ENCODE data around the gene ZNF497.

The ZNF497 gene

DNA sequence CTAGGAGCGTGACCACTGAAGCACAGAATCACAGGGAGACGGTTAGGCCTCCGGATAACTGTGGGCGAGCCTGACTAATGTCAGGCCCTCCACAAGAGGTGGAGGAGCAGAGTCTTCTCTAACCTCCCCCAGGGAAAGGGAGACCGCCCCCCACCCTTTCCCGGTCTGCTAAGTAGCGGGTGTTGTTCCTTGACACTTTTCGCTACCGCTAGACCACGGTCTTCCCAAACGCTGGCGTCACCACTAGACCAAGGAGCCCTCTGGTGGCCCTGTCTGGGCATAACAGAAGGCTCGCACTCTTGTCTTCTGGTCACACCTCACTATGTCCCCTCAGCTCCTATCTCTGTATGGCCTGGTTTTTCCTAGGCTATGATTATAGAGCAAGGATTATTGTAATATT lies 51.9 kb downstream of the ZNF497 start:
- peak; percentile 11 for DNase-seq (ENCODE audit: low read depth, low spot score)

DNA sequence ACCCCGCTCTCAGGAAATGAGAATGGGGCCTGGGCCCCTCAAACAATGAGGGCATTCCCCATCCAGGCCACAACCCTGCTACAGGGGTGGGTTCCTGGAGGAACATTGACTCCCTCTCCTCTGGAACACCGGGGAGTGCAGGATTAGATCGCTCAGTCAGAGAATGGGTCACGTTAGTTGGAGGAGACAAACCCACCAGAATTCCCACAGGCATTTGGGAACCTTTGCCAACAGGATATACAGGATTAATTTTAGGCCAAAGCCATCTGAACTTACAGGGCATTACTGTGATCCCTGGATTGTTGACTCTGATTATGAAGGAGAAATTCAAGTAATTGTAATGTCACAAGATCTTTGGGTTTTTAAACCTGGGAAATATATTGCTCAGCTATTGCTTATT lies 54.8 kb downstream of the ZNF497 start:
- DNase-seq (ENCODE audit: low read depth, low spot score) = no peak

GRCh38 chr19:58305932-58306323 lies 56.6 kb downstream of the ZNF497 start:
- no peak for DNase-seq (ENCODE audit: low read depth, low spot score)

- DNase-seq (ENCODE audit: low read depth, low spot score) = peak; percentile 99
These were observed 57.3 kb downstream of the ZNF497 start, which contains the start of gene ERVK3-1 for GRCh38 chr19:58305065-58305931. Gene ERVK3-1 (plus strand): TSS chr19:58305377. CDS start chr19:58312169, 6,792 bp downstream.

GRCh38 chr19:58304748-58305064 lies 57.8 kb downstream of the ZNF497 start:
- DNase-seq (ENCODE audit: low read depth, low spot score) = no peak
